ENCODE results near the gene NTRK2. TPM values are rescaled to one million over a fixed set of nuclear protein-coding genes. Genes with fewer than 3 reads are reported as not detected.
"Not testable (repeated sequence)": the region's sequence is repeated elsewhere in the genome, so short reads cannot be mapped to it uniquely, and the experiment has no call there.

NTRK2 gene
- total and polyA plus RNA-seq, 9 donors, result 8.9 to 36.8 (median 20.3) TPM

- Histone ChIP-seq H3K36me3 (ENCODE audit: control insufficient read depth, insufficient read depth, low read length) (no peaks in the 10 kb centered on the region), H3K4me3 (ENCODE audit: low read length) (no peak overlapping the region), H3K27me3 (ENCODE audit: control insufficient read depth, insufficient read depth, low read length) (no peaks in the 10 kb centered on the region), H3K9me3 (replicated peaks; ENCODE audit: control insufficient read depth, low read depth, low read length) (no peaks in the 10 kb centered on the region), H3K27ac (ENCODE audit: low read length) (no peak overlapping the region), H3K4me1 (ENCODE audit: control insufficient read depth, insufficient read depth, low read length) (peaks cover 4% of the 10 kb centered on the region)
- 60% methylated on average over 10 of the region's 13 CpGs for WGBS (ENCODE audit: insufficient coverage)
- no peak for DNase-seq
These were observed 224.0 kb downstream of the NTRK2 start for GRCh38 chr9:84893419-84894128.

DNA sequence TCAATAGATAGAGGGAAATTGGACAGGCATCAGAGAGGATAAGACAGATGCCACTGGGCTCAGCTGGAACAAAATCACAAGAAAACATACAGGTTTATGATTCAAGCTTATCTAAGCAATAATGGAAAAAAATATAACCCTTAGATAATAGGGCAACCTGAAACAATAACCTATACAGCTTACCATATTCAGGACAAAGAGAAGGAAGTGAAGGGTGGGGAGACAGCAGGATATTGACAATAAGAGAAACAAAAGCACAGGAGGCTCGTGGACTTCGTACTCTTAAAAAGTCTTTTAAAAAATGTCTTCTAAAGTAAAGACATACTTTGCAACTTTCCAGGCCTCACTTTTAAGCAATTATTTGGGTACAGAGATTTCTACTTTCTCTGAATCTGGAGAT lies 225.3 kb downstream of the NTRK2 start:
- H3K27me3 ChIP-seq (ENCODE audit: control insufficient read depth, insufficient read depth, low read length), result no peaks in the 10 kb centered on the region
- H3K27ac ChIP-seq (ENCODE audit: low read length), result no peak overlapping the region
- peaks cover 4% of the 10 kb centered on the region for H3K4me1 ChIP-seq (ENCODE audit: control insufficient read depth, insufficient read depth, low read length)
- WGBS (ENCODE audit: insufficient coverage), result no CpG with 5 or more reads among the region's 2 CpGs
- H3K4me3 ChIP-seq (ENCODE audit: low read length), result no peak overlapping the region
- no peak for DNase-seq
- no peaks in the 10 kb centered on the region for H3K36me3 ChIP-seq (ENCODE audit: control insufficient read depth, insufficient read depth, low read length)
- no peaks in the 10 kb centered on the region for H3K9me3 ChIP-seq (replicated peaks; ENCODE audit: control insufficient read depth, low read depth, low read length)

DNA sequence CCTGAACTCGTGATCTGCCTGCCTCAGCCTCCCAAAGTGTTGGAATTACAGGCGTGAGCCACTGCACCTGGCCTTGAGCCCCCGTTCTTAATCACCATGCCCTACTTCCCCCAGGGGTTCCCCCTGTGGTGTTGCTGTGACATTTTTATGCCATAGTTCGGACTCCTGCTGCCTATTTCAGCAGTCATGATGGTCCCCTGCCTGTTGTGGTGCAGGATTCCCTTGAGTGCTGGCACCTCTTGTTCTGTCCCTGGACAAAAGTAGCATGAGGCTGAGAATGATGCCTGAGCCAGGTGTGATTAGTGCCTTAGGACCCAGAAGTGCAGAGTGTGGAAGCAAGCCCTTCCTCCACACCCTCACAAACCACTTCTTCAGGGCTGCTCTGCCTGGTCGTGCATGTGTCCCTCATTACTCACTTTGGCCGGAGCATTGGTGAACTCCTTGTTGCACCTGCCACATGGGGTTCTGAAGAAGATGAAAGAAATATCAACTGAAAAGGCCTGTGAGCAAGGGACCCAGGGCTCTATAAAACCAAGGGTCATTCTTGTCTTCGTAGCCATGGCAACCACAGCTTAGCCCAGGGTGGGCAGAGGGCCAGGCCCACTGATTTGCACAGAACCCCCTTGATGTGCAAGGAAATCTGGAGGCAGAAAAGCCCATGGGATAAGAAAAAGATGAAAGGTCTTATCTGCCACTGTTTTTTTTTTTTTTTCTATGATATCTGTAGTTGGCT lies 228.0 kb downstream of the NTRK2 start:
- no peak for DNase-seq
- H3K36me3 ChIP-seq (ENCODE audit: control insufficient read depth, insufficient read depth, low read length), result no peaks in the 10 kb centered on the region
- no peaks in the 10 kb centered on the region for H3K4me1 ChIP-seq (ENCODE audit: control insufficient read depth, insufficient read depth, low read length)
- WGBS (ENCODE audit: insufficient coverage), result 84% methylated on average over 4 of the region's 7 CpGs
- H3K27ac ChIP-seq (ENCODE audit: low read length), result no peak overlapping the region
- H3K9me3 ChIP-seq (replicated peaks; ENCODE audit: control insufficient read depth, low read depth, low read length), result no peaks in the 10 kb centered on the region
- H3K27me3 ChIP-seq (ENCODE audit: control insufficient read depth, insufficient read depth, low read length), result no peaks in the 10 kb centered on the region
- no peak overlapping the region for H3K4me3 ChIP-seq (ENCODE audit: low read length)

DNA sequence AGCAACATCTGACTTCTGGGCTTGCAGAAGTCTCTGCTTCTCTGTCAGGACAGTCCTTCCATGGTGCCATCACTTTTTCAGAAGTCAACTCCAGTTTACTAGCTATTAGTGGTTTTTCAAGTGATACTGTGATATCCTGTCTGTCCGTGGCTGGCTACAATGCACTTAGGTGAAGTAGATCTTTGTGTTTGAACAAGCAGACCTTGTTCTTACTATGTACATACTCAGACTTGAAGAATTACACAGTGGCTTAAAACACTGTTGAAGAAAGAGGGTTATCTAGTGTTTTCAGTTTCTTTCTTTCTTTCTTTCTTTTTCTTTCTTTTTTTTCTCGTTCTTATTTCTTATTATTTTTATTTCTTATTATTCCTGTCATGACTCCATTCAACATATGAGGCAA lies 228.7 kb downstream of the NTRK2 start:
- WGBS (ENCODE audit: insufficient coverage), result no CpG with 5 or more reads among the region's 2 CpGs
- Histone ChIP-seq H3K4me1 (ENCODE audit: control insufficient read depth, insufficient read depth, low read length) (no peaks in the 10 kb centered on the region), H3K9me3 (replicated peaks; ENCODE audit: control insufficient read depth, low read depth, low read length) (no peaks in the 10 kb centered on the region), H3K27me3 (ENCODE audit: control insufficient read depth, insufficient read depth, low read length) (no peaks in the 10 kb centered on the region), H3K27ac (ENCODE audit: low read length) (no peak overlapping the region), H3K36me3 (ENCODE audit: control insufficient read depth, insufficient read depth, low read length) (no peaks in the 10 kb centered on the region), H3K4me3 (ENCODE audit: low read length) (no peak overlapping the region)
- no peak for DNase-seq

GRCh38 chr9:84898618-84899017 lies 229.1 kb downstream of the NTRK2 start:
- H3K36me3 ChIP-seq (ENCODE audit: control insufficient read depth, insufficient read depth, low read length); DNase-seq; H3K4me1 ChIP-seq (ENCODE audit: control insufficient read depth, insufficient read depth, low read length); H3K4me3 ChIP-seq (ENCODE audit: low read length); H3K27me3 ChIP-seq (ENCODE audit: control insufficient read depth, insufficient read depth, low read length); H3K27ac ChIP-seq (ENCODE audit: low read length); H3K9me3 ChIP-seq (replicated peaks; ENCODE audit: control insufficient read depth, low read depth, low read length): not testable (repeated sequence)
- WGBS (ENCODE audit: insufficient coverage), result 91% methylated on average over 2 of the region's 6 CpGs

GRCh38 chr9:84899326-84899725 lies 229.8 kb downstream of the NTRK2 start:
- Histone ChIP-seq H3K4me1 (ENCODE audit: control insufficient read depth, insufficient read depth, low read length) (no peaks in the 10 kb centered on the region), H3K36me3 (ENCODE audit: control insufficient read depth, insufficient read depth, low read length) (no peaks in the 10 kb centered on the region), H3K4me3 (ENCODE audit: low read length) (no peak overlapping the region), H3K9me3 (replicated peaks; ENCODE audit: control insufficient read depth, low read depth, low read length) (no peaks in the 10 kb centered on the region), H3K27ac (ENCODE audit: low read length) (no peak overlapping the region), H3K27me3 (ENCODE audit: control insufficient read depth, insufficient read depth, low read length) (no peaks in the 10 kb centered on the region)
- 86% methylated on average over 2 of the region's 2 CpGs for WGBS (ENCODE audit: insufficient coverage)
- DNase-seq, result no peak

- no peak for DNase-seq
- H3K27me3 ChIP-seq (ENCODE audit: control insufficient read depth, insufficient read depth, low read length), result no peaks in the 10 kb centered on the region
- H3K36me3 ChIP-seq (ENCODE audit: control insufficient read depth, insufficient read depth, low read length), result no peaks in the 10 kb centered on the region
- H3K4me1 ChIP-seq (ENCODE audit: control insufficient read depth, insufficient read depth, low read length), result no peaks in the 10 kb centered on the region
- no peak overlapping the region for H3K4me3 ChIP-seq (ENCODE audit: low read length)
- H3K9me3 ChIP-seq (replicated peaks; ENCODE audit: control insufficient read depth, low read depth, low read length), result no peaks in the 10 kb centered on the region
- no peak overlapping the region for H3K27ac ChIP-seq (ENCODE audit: low read length)
- no CpG with 5 or more reads among the region's 2 CpGs for WGBS (ENCODE audit: insufficient coverage)
These were observed 230.9 kb downstream of the NTRK2 start for GRCh38 chr9:84900421-84900820.

DNA sequence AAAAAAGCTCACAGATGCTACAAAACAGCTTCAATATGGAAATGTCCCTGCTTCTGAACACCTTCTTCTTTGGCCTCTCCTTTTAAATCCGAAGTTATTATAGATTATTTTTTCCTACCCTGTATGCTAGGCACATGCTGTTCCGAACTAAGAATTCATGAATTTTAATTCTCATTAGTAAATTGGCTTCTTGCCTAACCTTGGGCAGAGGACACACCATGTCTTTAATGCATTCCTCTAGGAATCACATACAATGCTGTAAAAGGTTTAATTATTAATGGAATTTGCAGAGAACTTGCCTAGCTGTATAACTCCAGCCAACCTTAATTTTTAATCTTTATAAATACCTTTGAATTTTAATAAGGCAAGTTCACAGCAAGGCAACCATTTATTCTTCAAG lies 234.4 kb downstream of the NTRK2 start:
- Histone ChIP-seq H3K36me3 (ENCODE audit: control insufficient read depth, insufficient read depth, low read length) (no peaks in the 10 kb centered on the region), H3K27me3 (ENCODE audit: control insufficient read depth, insufficient read depth, low read length) (no peaks in the 10 kb centered on the region), H3K27ac (ENCODE audit: low read length) (no peak overlapping the region), H3K4me1 (ENCODE audit: control insufficient read depth, insufficient read depth, low read length) (no peaks in the 10 kb centered on the region), H3K9me3 (replicated peaks; ENCODE audit: control insufficient read depth, low read depth, low read length) (no peaks in the 10 kb centered on the region), H3K4me3 (ENCODE audit: low read length) (no peak overlapping the region)
- no CpG with 5 or more reads among the region's 2 CpGs for WGBS (ENCODE audit: insufficient coverage)
- no peak for DNase-seq

DNA sequence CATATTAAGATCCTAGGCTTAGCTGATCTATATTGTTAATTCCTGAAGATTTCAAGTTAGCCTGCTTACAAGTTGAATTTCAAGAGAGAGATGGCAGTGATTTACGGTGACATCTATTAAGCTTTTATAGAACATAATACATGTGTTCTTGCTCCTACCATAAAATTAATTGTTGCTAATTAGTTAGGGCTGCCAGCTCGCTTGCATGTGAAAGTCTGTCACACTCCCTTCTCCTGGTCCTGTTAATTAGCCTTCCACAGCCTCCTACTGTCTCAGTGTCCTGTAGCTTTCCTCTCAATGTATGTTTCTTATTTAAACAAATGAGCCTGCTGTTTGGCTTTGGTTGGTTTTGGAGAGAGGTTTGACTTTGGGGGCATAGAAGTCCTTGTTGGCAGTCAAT lies 247.2 kb downstream of the NTRK2 start:
- WGBS (ENCODE audit: insufficient coverage), result no CpG with 5 or more reads among the region's 2 CpGs
- Histone ChIP-seq H3K27me3 (ENCODE audit: control insufficient read depth, insufficient read depth, low read length) (peaks cover 2% of the 10 kb centered on the region), H3K27ac (ENCODE audit: low read length) (no peak overlapping the region), H3K4me1 (ENCODE audit: control insufficient read depth, insufficient read depth, low read length) (peaks cover 2% of the 10 kb centered on the region), H3K36me3 (ENCODE audit: control insufficient read depth, insufficient read depth, low read length) (no peaks in the 10 kb centered on the region), H3K4me3 (ENCODE audit: low read length) (no peak overlapping the region), H3K9me3 (replicated peaks; ENCODE audit: control insufficient read depth, low read depth, low read length) (no peaks in the 10 kb centered on the region)
- DNase-seq, result no peak

- peak; percentile 31 for DNase-seq
- H3K4me1 ChIP-seq (ENCODE audit: control insufficient read depth, insufficient read depth, low read length), result peaks cover 2% of the 10 kb centered on the region
- no peaks in the 10 kb centered on the region for H3K36me3 ChIP-seq (ENCODE audit: control insufficient read depth, insufficient read depth, low read length)
- H3K4me3 ChIP-seq (ENCODE audit: low read length), result no peak overlapping the region
- H3K27ac ChIP-seq (ENCODE audit: low read length), result no peak overlapping the region
- 89% methylated on average over 3 of the region's 7 CpGs for WGBS (ENCODE audit: insufficient coverage)
- H3K27me3 ChIP-seq (ENCODE audit: control insufficient read depth, insufficient read depth, low read length), result peaks cover 2% of the 10 kb centered on the region
- H3K9me3 ChIP-seq (replicated peaks; ENCODE audit: control insufficient read depth, low read depth, low read length), result no peaks in the 10 kb centered on the region
These were observed 248.0 kb downstream of the NTRK2 start for GRCh38 chr9:84917366-84918070.
